Subcutaneous abdominal adipose tissue (tissue), 5 donors: ENCODE results near the gene NOS1AP.

Source experiments
- H3K27ac ChIP-seq: one replicate; pipeline ENCODE4 v1.7.0; 2013; ENCODE audit warnings: low read depth, mild to moderate bottlenecking, inconsistent platforms, low read length, moderate library complexity
- H3K27me3 ChIP-seq, 5 donors: one replicate each; pipeline ENCODE4 v1.7.0; 2013; ENCODE audit warnings: low read length in 5 of 5, inconsistent platforms in 1 of 5; ENCODE audit not compliant: control insufficient read depth in 5 of 5, insufficient read depth in 4 of 5
- H3K36me3 ChIP-seq, 5 donors: one replicate each; pipeline ENCODE4 v1.7.0; 2013; ENCODE audit warnings: low read length in 5 of 5; ENCODE audit not compliant: control insufficient read depth in 5 of 5, insufficient read depth in 5 of 5
- H3K4me1 ChIP-seq, 5 donors: one replicate each; pipeline ENCODE4 v1.7.0; 2013; ENCODE audit warnings: low read length in 5 of 5, mild to moderate bottlenecking in 3 of 5, moderate library complexity in 1 of 5; ENCODE audit not compliant: control insufficient read depth in 5 of 5, insufficient read depth in 5 of 5
- H3K4me3 ChIP-seq, 5 donors: one replicate each; pipeline ENCODE4 v1.7.0; 2013; ENCODE audit warnings: low read length in 5 of 5, low read depth in 1 of 5
- H3K9ac ChIP-seq, 5 donors: one replicate each; pipeline ENCODE4 v1.7.0; 2013; ENCODE audit warnings: low read length in 5 of 5, mild to moderate bottlenecking in 4 of 5, moderate library complexity in 3 of 5
- H3K9me3 ChIP-seq, 5 donors: one replicate each; pipeline ENCODE4 v1.7.0; 2013; ENCODE audit warnings: low read length in 5 of 5; ENCODE audit not compliant: control insufficient read depth in 5 of 5
- donor health status: healthy.
- donor health status: healthy.
- donor health status: healthy.
- donor health status: healthy.
- donor health status: healthy.

The NOS1AP gene

GRCh38 chr1:162376691-162377090 lies 307.2 kb downstream of the NOS1AP start, which contains the start of gene SPATA46:
TSS of gene SPATA46 (minus strand) at chr1:162376854. CDS start at chr1:162376790, 64 bp downstream.
- no peak within 1 kb of the TSS for H3K9ac ChIP-seq
- no peaks in the 10 kb centered on the region for H3K9me3 ChIP-seq
- no peak within 1 kb of the TSS for H3K4me3 ChIP-seq
- H3K4me1 ChIP-seq = peaks cover 0 to 6% (median 0%) of the 10 kb centered on the region in 5 donors
- no peak within 1 kb of the TSS for H3K27ac ChIP-seq
- no peaks in the 10 kb centered on the region for H3K36me3 ChIP-seq
- no peaks in the 10 kb centered on the region for H3K27me3 ChIP-seq

DNA sequence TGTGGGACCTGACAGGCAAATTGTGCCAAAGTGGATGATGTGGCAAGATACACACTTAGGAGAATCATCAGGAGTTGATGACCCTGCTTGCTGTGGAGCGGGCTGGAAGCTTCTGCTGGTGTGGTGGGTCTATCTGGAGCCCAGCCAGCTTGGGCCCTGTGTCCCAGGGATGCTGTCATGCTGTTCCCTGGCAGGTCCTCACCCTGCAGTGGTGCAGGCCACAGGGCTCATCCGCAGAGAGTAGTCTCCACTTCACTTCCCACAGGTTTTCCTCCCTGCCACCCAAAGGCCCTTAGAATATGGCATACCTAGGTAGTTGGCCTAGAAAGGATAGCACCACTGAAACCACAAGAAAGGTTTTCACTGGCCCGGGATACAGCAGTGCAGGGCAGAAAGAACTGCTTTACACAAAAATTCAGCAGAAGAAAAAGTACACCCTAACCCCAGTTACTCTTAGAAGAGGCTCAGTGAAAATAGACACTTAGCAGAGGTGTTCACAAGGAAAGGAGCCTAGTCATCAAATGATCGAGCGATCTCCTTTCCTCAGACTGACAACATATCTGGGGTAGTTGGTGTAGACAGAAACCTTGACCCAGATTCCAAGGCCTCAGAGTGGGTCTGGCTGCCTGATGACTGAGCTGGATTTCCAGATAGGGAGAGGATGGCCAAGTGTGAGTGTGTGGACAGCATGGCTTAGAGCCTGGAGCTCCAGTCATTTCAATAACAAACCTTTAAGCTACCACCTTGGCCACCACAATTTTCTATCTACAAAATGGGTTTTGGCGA lies 310.8 kb downstream of the NOS1AP start:
- H3K9me3 ChIP-seq = no peaks in the 10 kb centered on the region
- H3K27ac ChIP-seq = no peak overlapping the region
- no peak overlapping the region for H3K4me3 ChIP-seq
- H3K27me3 ChIP-seq = no peaks in the 10 kb centered on the region
- peaks cover 0 to 11% (median 0%) of the 10 kb centered on the region in 5 donors for H3K36me3 ChIP-seq
- peaks cover 0 to 6% (median 0%) of the 10 kb centered on the region in 5 donors for H3K4me1 ChIP-seq
- no peak overlapping the region for H3K9ac ChIP-seq

DNA sequence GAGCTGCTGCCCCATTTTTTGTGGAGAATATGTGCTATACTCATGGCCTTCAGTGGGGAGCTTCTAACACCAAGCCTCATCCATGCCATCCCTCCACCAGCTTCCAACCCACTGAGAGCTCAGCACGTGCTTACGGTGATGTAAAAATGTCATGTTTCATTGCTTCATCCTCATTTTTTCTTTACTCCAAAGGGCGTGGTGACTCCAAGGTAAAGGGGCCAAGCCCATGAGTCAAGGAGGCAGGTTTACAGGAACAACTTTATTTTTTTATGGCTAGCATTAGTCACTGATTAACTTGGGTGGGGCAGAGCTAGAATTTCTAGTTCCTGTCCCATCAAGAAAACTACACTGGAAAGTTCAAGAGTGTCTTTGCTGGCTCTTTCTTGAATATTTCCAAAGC lies 311.9 kb downstream of the NOS1AP start, which contains the start of gene C1orf226:
C1orf226 (plus strand) TSS at position 346 of the 400 bp plus-strand sequence. CDS start 174 bp downstream, outside the sequence.
- peaks cover 0 to 6% (median 0%) of the 10 kb centered on the region in 5 donors for H3K4me1 ChIP-seq
- no peaks in the 10 kb centered on the region for H3K27me3 ChIP-seq
- H3K27ac ChIP-seq = no peak within 1 kb of the TSS
- H3K9ac ChIP-seq = no peak within 1 kb of the TSS
- H3K4me3 ChIP-seq = no peak within 1 kb of the TSS
- no peaks in the 10 kb centered on the region for H3K9me3 ChIP-seq
- H3K36me3 ChIP-seq = peaks cover 0 to 12% (median 0%) of the 10 kb centered on the region in 5 donors

DNA sequence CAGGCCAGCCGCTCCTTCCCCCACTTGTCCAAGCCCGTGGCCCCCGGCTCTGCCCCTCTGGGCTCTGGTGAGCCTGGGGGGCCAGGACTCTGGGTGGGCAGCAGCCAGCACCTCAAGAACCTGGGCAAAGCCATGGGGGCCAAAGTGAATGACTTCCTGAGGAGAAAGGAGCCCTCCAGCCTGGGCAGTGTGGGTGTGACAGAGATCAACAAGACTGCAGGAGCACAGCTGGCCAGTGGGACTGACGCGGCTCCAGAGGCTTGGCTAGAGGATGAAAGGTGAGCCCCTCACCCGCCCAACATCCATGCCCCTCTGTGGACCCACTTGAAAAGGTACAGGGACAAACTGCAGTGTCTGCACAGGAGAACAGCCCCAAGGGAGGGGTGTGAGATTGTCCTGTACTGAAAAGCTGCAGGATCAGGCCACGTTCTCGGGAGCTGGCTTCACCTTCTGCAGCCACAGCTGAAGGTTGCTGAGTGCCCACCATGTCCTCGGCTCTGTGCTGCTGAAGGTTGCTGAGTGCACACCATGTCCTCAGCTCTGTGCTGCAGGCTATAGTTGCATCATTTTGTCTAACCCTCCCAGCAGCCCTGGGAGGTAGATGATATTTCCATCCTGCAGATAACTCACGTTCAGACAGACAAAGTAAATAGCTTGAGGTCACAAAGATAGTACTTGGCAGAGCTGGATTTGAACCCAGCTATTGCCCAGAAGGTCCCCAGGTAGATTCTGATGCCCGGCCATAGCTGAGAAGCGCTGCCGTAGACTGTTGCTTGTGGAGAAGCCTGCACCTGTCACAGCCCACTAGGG lies 312.7 kb downstream of the NOS1AP start:
- Histone ChIP-seq H3K36me3 (peaks cover 0 to 12% (median 0%) of the 10 kb centered on the region in 5 donors), H3K9ac (no peak overlapping the region), H3K27ac (no peak overlapping the region), H3K27me3 (no peaks in the 10 kb centered on the region), H3K9me3 (no peaks in the 10 kb centered on the region), H3K4me3 (no peak overlapping the region), H3K4me1 (peaks cover 0 to 6% (median 0%) of the 10 kb centered on the region in 5 donors)

GRCh38 chr1:162383091-162383490 lies 313.6 kb downstream of the NOS1AP start:
- Histone ChIP-seq H3K27me3 (no peaks in the 10 kb centered on the region), H3K4me3 (no peak overlapping the region), H3K9ac (no peak overlapping the region), H3K4me1 (peaks cover 0 to 6% (median 0%) of the 10 kb centered on the region in 5 donors), H3K36me3 (peaks cover 0 to 12% (median 0%) of the 10 kb centered on the region in 5 donors), H3K27ac (no peak overlapping the region), H3K9me3 (no peaks in the 10 kb centered on the region)

- no peak overlapping the region for H3K4me3 ChIP-seq
- H3K36me3 ChIP-seq = peaks cover 0 to 12% (median 0%) of the 10 kb centered on the region in 5 donors
- no peak overlapping the region for H3K9ac ChIP-seq
- H3K9me3 ChIP-seq = no peaks in the 10 kb centered on the region
- no peak overlapping the region for H3K27ac ChIP-seq
- no peaks in the 10 kb centered on the region for H3K27me3 ChIP-seq
- peaks cover 0 to 6% (median 0%) of the 10 kb centered on the region in 5 donors for H3K4me1 ChIP-seq
Measured at GRCh38 chr1:162383516-162383915, 314.0 kb downstream of the NOS1AP start.

- Histone ChIP-seq H3K27ac (no peak overlapping the region), H3K4me3 (no peak overlapping the region), H3K9ac (no peak overlapping the region), H3K27me3 (no peaks in the 10 kb centered on the region), H3K36me3 (peaks cover 0 to 12% (median 0%) of the 10 kb centered on the region in 5 donors), H3K9me3 (no peaks in the 10 kb centered on the region), H3K4me1 (peaks cover 0 to 6% (median 1%) of the 10 kb centered on the region in 5 donors)
Measured at GRCh38 chr1:162384116-162384515, 314.6 kb downstream of the NOS1AP start.

DNA sequence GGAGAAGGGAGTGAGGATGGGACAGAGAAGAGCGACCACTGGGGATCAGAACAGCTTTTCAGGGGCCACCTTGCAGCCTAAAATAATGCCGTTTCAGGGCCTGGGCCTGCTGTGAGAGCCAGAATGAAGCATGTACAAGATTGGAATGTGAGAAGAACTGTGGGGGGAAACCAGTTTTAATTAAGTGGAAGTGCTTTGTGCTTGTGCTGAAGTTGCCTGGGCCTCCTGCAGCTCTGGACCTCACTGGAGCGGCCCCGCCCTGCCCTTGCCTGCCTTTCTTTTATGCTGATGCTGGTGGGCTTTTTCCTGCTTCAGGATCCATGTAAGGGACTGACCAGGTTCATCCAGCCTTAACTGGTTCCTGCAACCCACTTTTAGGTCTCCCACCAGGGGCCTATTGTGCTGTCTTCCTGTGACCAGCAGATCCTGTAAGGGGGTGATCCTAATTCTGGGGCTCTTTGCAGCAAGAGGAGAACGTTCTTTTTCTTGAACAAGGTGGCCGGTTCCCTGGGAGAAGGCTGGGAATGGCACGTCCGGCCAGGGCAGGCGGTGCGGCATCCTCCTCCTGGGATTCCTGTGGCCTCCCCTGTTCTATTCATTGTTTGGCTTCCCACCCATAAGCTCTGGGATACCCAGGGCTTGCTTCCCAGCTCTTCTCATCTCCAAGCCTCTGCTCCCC lies 315.2 kb downstream of the NOS1AP start:
- Histone ChIP-seq H3K9ac (no peak overlapping the region), H3K4me1 (peaks cover 0 to 6% (median 3%) of the 10 kb centered on the region in 5 donors)

DNA sequence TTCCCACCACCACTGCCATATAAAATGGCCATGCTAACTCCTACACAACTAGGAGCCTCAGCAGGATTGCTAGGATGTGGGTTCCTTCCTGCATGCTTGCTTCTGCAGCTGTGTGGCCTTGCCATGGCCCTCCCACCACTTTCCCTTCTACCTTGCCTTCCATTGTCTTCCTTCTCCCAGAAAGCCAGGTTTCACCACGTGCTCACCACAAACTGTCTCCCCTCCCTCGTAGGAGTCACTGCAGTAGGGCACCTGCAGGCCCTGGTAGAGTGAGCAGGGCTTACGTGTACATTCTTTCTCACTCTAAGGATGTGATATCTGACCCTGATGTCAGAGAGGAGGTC lies 315.8 kb downstream of the NOS1AP start:
- Histone ChIP-seq H3K9ac (no peak overlapping the region), H3K4me1 (peaks cover 0 to 5% (median 3%) of the 10 kb centered on the region in 5 donors), H3K27me3 (no peaks in the 10 kb centered on the region), H3K27ac (no peak overlapping the region), H3K36me3 (peaks cover 0 to 12% (median 0%) of the 10 kb centered on the region in 5 donors), H3K9me3 (no peaks in the 10 kb centered on the region), H3K4me3 (no peak overlapping the region)

More for the DNA sequence above, 315.2 kb downstream of the NOS1AP start:
- Histone ChIP-seq H3K9me3 (no peaks in the 10 kb centered on the region), H3K4me3 (no peak overlapping the region), H3K27ac (no peak overlapping the region), H3K36me3 (peaks cover 0 to 12% (median 0%) of the 10 kb centered on the region in 5 donors), H3K27me3 (no peaks in the 10 kb centered on the region)
